CD4-positive, alpha-beta T cell (primary cell): Measurements from ENCODE around the gene SEH1L. TPM values are rescaled to one million over a fixed set of nuclear protein-coding genes. Genes with fewer than 3 reads are reported as not detected.
A peak's percentile ranks its signal among the peaks of the same experiment; 100 is the strongest.

Experiments used
- ATAC-seq: fragments of 200-7000 bp; cut with Tn5 transposase; one replicate; pipeline ENCODE4 v1.10.0; 2022; ENCODE audit warnings: mild to moderate bottlenecking; ENCODE audit not compliant: poor library complexity
- CTCF ChIA-PET: fragments of 350-600 bp; sonication (Branson Sonifier 250); formaldehyde crosslinking; loops from one replicate; lab custom pipeline; 2021; ENCODE audit warnings: antibody characterized with exemption, inconsistent platforms; lab: Charles Lee
- POLR2A ChIA-PET: fragments of 350-600 bp; sonication (Branson Sonifier 250); formaldehyde crosslinking; loops from one replicate; lab custom pipeline; 2021; ENCODE audit warnings: antibody characterized with exemption, inconsistent platforms; lab: Charles Lee
- DNase-seq, 14 experiments: peaks; one replicate each; pipeline ENCODE4 v3.0.0-alpha.2; 2013 to 2020; ENCODE audit warnings: mixed read lengths in 2 of 14
- H3K27ac ChIP-seq, 2 donors: one replicate each; pipeline versions ENCODE4 v1.5.1 to v1.7.0; 2013; ENCODE audit warnings: low read length in 2 of 2, low read depth in 1 of 2, mild to moderate bottlenecking in 1 of 2
- H3K27me3 ChIP-seq, 2 experiments: 1 replicate in 1 of 2; 2 replicates in 1 of 2; pipeline versions ENCODE4 v1.6.1 to v1.7.0; 2013; ENCODE audit warnings: low read length in 2 of 2, control low read depth in 1 of 2, mild to moderate bottlenecking in 1 of 2, moderate library complexity in 1 of 2; ENCODE audit not compliant: insufficient read depth in 2 of 2, control insufficient read depth in 1 of 2
- H3K36me3 ChIP-seq: one replicate; pipeline ENCODE4 v1.6.1; 2013; ENCODE audit warnings: low read length, control low read depth; ENCODE audit not compliant: insufficient read depth
- H3K4me1 ChIP-seq: one replicate; pipeline ENCODE4 v1.6.1; 2013; ENCODE audit warnings: low read length, control low read depth; ENCODE audit not compliant: insufficient read depth
- H3K4me3 ChIP-seq: one replicate; pipeline ENCODE4 v1.5.1; 2013; ENCODE audit warnings: mild to moderate bottlenecking, low read length, moderate library complexity
- H3K9me3 ChIP-seq, 2 experiments: 1 replicate in 1 of 2; 2 replicates in 1 of 2; pipeline versions ENCODE4 v1.6.1 to v1.7.0; 2013; ENCODE audit warnings: low read length in 2 of 2, mild to moderate bottlenecking in 2 of 2, control low read depth in 1 of 2, moderate library complexity in 1 of 2; ENCODE audit not compliant: control insufficient read depth in 1 of 2, insufficient read depth in 1 of 2
- H3K27ac Mint-ChIP-seq: one replicate; pipeline ENCODE4 v1.8.0; 2020; ENCODE audit warnings: mixed read lengths
- H3K27me3 Mint-ChIP-seq: one replicate; pipeline ENCODE4 v1.8.0; 2021; ENCODE audit warnings: mixed read lengths
- H3K36me3 Mint-ChIP-seq: one replicate; pipeline ENCODE4 v1.8.0; 2021; ENCODE audit warnings: low read depth, mixed read lengths
- H3K4me1 Mint-ChIP-seq: one replicate; pipeline ENCODE4 v1.8.0; 2021; ENCODE audit warnings: low read depth, mixed read lengths
- H3K4me3 Mint-ChIP-seq: one replicate; pipeline ENCODE4 v1.8.0; 2020; ENCODE audit warnings: mild to moderate bottlenecking, mixed read lengths
- H3K9me3 Mint-ChIP-seq: one replicate; pipeline ENCODE4 v1.8.0; 2020; ENCODE audit warnings: mixed read lengths
- intact Hi-C, 2 experiments: fragments of 100-400 bp; cut with DNase I in 1 of 2; cut with micrococcal nuclease in 1 of 2; formaldehyde crosslinking; loops; one replicate each; pipeline versions ENCODE4 v1.15.1 to v1.9.0; 2023 to 2025; cut with DNase I, micrococcal nuclease
- total RNA-seq, 174 experiments: library from RNA in 2 of 174; stranded (reverse) in 2 of 174; gene quantifications; one replicate each; pipeline ENCODE4 v1.2.3 and lab custom pipeline; 2021 to 2026
- TF ChIP-seq, protein P1 (sequence below): fragments of 200-600 bp; IDR thresholded peaks from one replicate; pipeline ENCODE4 v1.8.0; 2022; ENCODE audit warnings: antibody characterized with exemption, mild to moderate bottlenecking

The SEH1L gene
- total RNA-seq, 2 experiments from 2014 or later: 23.9 to 26.7 TPM

DNA sequence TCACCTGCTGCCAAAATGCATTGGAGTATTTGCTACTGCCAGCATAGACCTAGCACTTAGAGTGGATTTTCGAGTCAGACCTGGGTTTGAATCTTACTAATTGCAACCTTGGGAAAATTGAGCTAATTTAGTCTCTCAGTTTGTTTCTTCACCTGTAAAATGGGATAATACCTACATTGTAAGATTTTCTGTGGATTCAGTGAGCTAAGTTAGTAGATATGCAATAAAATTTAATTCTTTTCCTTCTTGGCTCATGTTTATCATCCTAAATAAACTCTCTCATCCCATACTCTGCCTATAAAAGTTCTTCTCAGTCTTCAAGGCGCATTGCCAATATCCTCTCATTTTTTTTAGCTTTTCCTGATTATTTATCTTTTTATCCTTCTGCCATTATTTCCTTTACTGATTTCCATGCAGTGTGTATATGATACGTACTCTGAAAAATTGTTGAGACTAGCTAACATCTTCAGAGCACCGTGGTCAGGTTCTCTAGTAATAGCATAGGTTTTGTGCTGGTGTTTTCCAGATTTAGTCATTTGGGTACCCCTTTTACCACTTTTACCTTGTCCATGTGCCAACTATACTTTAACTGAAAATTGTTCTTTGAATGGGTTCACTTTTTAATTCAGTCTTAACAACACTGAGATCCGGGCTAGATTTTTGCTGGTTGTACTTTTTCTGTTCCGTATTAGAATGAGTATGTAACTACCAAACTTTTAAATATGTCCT is 50.7 kb downstream of the SEH1L start:
- intact Hi-C loops: loop anchor here in 1 of 2 experiments (10.0 kb wide), 1 partner anchor 156 kb away; no protein-coding TSS in a partner anchor
- H3K4me3 ChIP-seq: no peak overlapping the region
- no peak overlapping the region for H3K4me3 Mint-ChIP-seq
- no peak for DNase-seq
- ChIA-PET POLR2A (interaction anchor here (0.6 to 1.5 kb wide), 4 partner anchors 10 to 275 kb away, joined by 3 to 4 read pairs (median 4); no protein-coding TSS in a partner anchor), CTCF (interaction anchor here (0.8 to 1.1 kb wide), 2 partner anchors 14 to 15 kb away, joined by 3 read pairs; no protein-coding TSS in a partner anchor)
- H3K36me3 ChIP-seq: peaks cover 40% of the 10 kb centered on the region
- no peak for ATAC-seq
- TF ChIP-seq, protein P1, sequence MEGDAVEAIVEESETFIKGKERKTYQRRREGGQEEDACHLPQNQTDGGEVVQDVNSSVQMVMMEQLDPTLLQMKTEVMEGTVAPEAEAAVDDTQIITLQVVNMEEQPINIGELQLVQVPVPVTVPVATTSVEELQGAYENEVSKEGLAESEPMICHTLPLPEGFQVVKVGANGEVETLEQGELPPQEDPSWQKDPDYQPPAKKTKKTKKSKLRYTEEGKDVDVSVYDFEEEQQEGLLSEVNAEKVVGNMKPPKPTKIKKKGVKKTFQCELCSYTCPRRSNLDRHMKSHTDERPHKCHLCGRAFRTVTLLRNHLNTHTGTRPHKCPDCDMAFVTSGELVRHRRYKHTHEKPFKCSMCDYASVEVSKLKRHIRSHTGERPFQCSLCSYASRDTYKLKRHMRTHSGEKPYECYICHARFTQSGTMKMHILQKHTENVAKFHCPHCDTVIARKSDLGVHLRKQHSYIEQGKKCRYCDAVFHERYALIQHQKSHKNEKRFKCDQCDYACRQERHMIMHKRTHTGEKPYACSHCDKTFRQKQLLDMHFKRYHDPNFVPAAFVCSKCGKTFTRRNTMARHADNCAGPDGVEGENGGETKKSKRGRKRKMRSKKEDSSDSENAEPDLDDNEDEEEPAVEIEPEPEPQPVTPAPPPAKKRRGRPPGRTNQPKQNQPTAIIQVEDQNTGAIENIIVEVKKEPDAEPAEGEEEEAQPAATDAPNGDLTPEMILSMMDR: no peak
- peaks cover 8% of the 10 kb centered on the region for H3K36me3 Mint-ChIP-seq
- H3K27ac ChIP-seq: no peak overlapping the region
- H3K27me3 Mint-ChIP-seq: no peaks in the 10 kb centered on the region
- no peaks in the 10 kb centered on the region for H3K27me3 ChIP-seq
- no peaks in the 10 kb centered on the region for H3K9me3 ChIP-seq
- peaks cover 13% of the 10 kb centered on the region for H3K4me1 Mint-ChIP-seq
- no peak overlapping the region for H3K27ac Mint-ChIP-seq
- H3K4me1 ChIP-seq: peaks cover 22% of the 10 kb centered on the region
- H3K9me3 Mint-ChIP-seq: no peaks in the 10 kb centered on the region

DNA sequence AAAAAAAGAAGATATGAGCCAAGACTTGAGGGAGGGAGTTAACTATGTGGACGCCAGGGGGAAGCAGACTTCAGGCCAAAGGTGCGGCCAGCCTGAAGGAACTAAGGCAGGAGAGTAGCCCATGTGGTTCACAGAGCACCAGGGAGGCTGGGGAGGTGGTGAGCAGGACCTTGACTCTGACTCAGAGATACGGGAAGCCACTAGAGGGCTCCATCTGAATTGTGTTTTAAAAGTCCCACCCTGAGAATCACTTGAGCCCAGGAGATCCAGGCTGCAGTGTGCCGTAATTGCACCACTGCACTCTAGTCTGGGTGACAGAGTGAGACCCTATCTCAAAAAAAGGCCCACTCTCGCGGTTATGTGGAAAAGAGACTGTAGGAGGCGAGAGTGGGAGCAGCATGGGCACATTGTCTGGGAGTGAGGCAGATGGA is 55.7 kb downstream of the SEH1L start:
- peak in 4 of 14 experiments; percentile 5 to 30 (median 22) for DNase-seq
- no peaks in the 10 kb centered on the region for H3K27me3 ChIP-seq
- intact Hi-C loops: loop anchor here in 1 of 2 experiments (10.0 kb wide), 1 partner anchor 151 kb away; no protein-coding TSS in a partner anchor
- TF ChIP-seq, protein P1: peak; percentile 20
- Mint-ChIP-seq H3K4me1 (peaks cover 6% of the 10 kb centered on the region), H3K36me3 (peaks cover 28% of the 10 kb centered on the region), H3K27ac (no peak overlapping the region), H3K9me3 (no peaks in the 10 kb centered on the region), H3K4me3 (no peak overlapping the region), H3K27me3 (no peaks in the 10 kb centered on the region)
- H3K4me1 ChIP-seq: no peaks in the 10 kb centered on the region
- POLR2A ChIA-PET: interaction anchor here (0.7 kb wide), 1 partner anchor 1972 kb away, joined by 6 read pairs; no protein-coding TSS in a partner anchor
- CTCF ChIA-PET: interaction anchor here (0.7 kb wide), 2 partner anchors 83 to 1076 kb away, joined by 3 read pairs; no protein-coding TSS in a partner anchor
- no peak overlapping the region for H3K27ac ChIP-seq
- peaks cover 60% of the 10 kb centered on the region for H3K36me3 ChIP-seq
- peak; percentile 24 for ATAC-seq
- H3K4me3 ChIP-seq: no peak overlapping the region
- no peaks in the 10 kb centered on the region for H3K9me3 ChIP-seq

DNA sequence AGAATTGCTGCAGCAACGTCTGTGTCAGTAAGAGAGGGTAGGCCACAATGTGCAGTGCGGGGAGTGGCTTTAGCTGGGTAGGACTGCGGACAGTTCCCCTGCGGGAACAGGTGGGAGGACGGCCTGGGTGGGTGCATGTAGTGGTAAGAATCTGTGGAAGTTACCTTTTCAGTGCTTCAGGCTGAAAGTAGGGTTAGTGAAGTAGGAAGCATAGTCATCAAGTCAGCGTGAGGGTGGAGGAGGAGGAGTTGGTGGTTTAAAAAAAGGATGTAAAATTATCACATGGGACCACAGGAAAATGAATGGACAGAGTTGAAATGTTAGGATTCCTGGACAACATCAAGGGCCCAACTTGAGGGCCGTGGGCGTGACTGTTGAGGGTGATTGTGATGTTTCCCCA is 56.6 kb downstream of the SEH1L start:
- Histone ChIP-seq H3K27ac (no peak overlapping the region), H3K4me3 (no peak overlapping the region), H3K9me3 (no peaks in the 10 kb centered on the region), H3K4me1 (no peaks in the 10 kb centered on the region), H3K27me3 (no peaks in the 10 kb centered on the region), H3K36me3 (peaks cover 68% of the 10 kb centered on the region)
- intact Hi-C loops: loop anchor here in 1 of 2 experiments (10.0 kb wide), 1 partner anchor 150 kb away; no protein-coding TSS in a partner anchor
- no peaks in the 10 kb centered on the region for H3K4me1 Mint-ChIP-seq
- H3K27me3 Mint-ChIP-seq: no peaks in the 10 kb centered on the region
- peaks cover 35% of the 10 kb centered on the region for H3K36me3 Mint-ChIP-seq
- H3K27ac Mint-ChIP-seq: no peak overlapping the region
- ChIA-PET POLR2A (interaction anchor here (0.7 to 0.9 kb wide), 2 partner anchors 56 to 1971 kb away, joined by 3 to 6 read pairs; partner anchors contain the start of gene SEH1L), CTCF (interaction anchor here (0.7 to 1.2 kb wide), 2 partner anchors 13 to 1076 kb away, joined by 3 read pairs; partner anchors contain the start of gene CEP192)
- TF ChIP-seq, protein P1: no peak
- no peaks in the 10 kb centered on the region for H3K9me3 Mint-ChIP-seq
- H3K4me3 Mint-ChIP-seq: no peak overlapping the region
- ATAC-seq: no peak
- no peak for DNase-seq
